GM12878 (cell line): ENCODE data around the gene VN1R4. TPM values are rescaled to one million over a fixed set of nuclear protein-coding genes. Genes with fewer than 3 reads are reported as not detected.
"Not testable (repeated sequence)": the region's sequence is repeated elsewhere in the genome, so short reads cannot be mapped to it uniquely, and the experiment has no call there.

Experiments used
- ATAC-seq: fragments of 200-7000 bp; cut with Tn5 transposase; 3 replicates; pipeline ENCODE4 v1.9.1; 2020; ENCODE audit warnings: mild to moderate bottlenecking, moderate library complexity
- BruUV-seq: library from RNA; stranded (reverse); fragments of 400-500 nt; replicated peaks from 2 replicates; lab custom pipeline; 2021; lab: Mats Ljungman, UMichigan
- CTCF ChIA-PET: fragments of 300-600 bp; sonication (Branson Sonifier 250); formaldehyde crosslinking; extraction: SDS; loops from one replicate; lab custom pipeline; 2021; ENCODE audit warnings: inconsistent platforms; lab: Yijun Ruan, JAX
- POLR2A ChIA-PET: fragments of 350-600 bp; formaldehyde crosslinking; extraction: SDS; loops from one replicate; lab custom pipeline; 2021; ENCODE audit warnings: inconsistent platforms; lab: Charles Lee
- RAD21 ChIA-PET: fragments of 300-600 bp; sonication (Branson Sonifier 250); formaldehyde crosslinking; loops from one replicate; lab custom pipeline; 2023; ENCODE audit warnings: antibody characterized with exemption; ENCODE audit not compliant: unreplicated experiment; lab: Charles Lee
- SMC1A ChIA-PET: fragments of 300-600 bp; sonication (Branson Sonifier 250); formaldehyde crosslinking; loops from one replicate; lab custom pipeline; 2023; ENCODE audit not compliant: unreplicated experiment, uncharacterized antibody; lab: Charles Lee
- DNase-seq: peaks from one replicate; pipeline ENCODE4 v3.0.0-alpha.2; 2011; ENCODE audit warnings: low read depth, low spot score
- FAIRE-seq: peaks from 3 replicates; lab custom pipeline; 2011; peaks lifted over from hg19 to GRCh38; lab: Jason Lieb, UNC
- H2AFZ ChIP-seq: 2 replicates; pipeline ENCODE4 v1.6.0; 2011; ENCODE audit warnings: low read depth, low read length, control low read depth; ENCODE audit not compliant: control insufficient read depth
- H3K27ac ChIP-seq: 2 replicates; pipeline ENCODE4 v1.5.1; 2011; ENCODE audit warnings: control low read depth; ENCODE audit not compliant: control insufficient read depth, insufficient read depth
- H3K27me3 ChIP-seq, 2 experiments: replicated peaks in 1 of 2; 2 replicates each; pipeline versions ENCODE4 v1.6.0 to v1.6.1; 2011; ENCODE audit warnings: low read length in 1 of 2; ENCODE audit not compliant: control insufficient read depth in 2 of 2, insufficient read depth in 2 of 2
- H3K36me3 ChIP-seq, 2 experiments: 2 replicates each; pipeline ENCODE4 v1.5.1; 2011; ENCODE audit warnings: low read length in 1 of 2; ENCODE audit not compliant: control insufficient read depth in 2 of 2, insufficient read depth in 2 of 2
- H3K4me1 ChIP-seq: 2 replicates; pipeline ENCODE4 v1.6.1; 2011; ENCODE audit warnings: mild to moderate bottlenecking, low read length, moderate library complexity, mixed read lengths; ENCODE audit not compliant: control insufficient read depth, insufficient read depth
- H3K4me2 ChIP-seq: 2 replicates; pipeline ENCODE4 v1.6.0; 2011; ENCODE audit warnings: control low read depth; ENCODE audit not compliant: control insufficient read depth, insufficient read depth
- H3K4me3 ChIP-seq: fragments of 200-600 bp; sonication (generic); 2 replicates; pipeline ENCODE4 v1.5.1; 2016
- H3K79me2 ChIP-seq: 2 replicates; pipeline ENCODE4 v1.6.0; 2011; ENCODE audit warnings: low read length; ENCODE audit not compliant: control insufficient read depth, insufficient read depth
- H3K9ac ChIP-seq: 2 replicates; pipeline ENCODE4 v1.8.0; 2011; ENCODE audit warnings: low read length, control low read depth, mixed read lengths; ENCODE audit not compliant: control insufficient read depth, insufficient read depth
- H3K9me3 ChIP-seq: replicated peaks from 3 replicates; pipeline ENCODE4 v1.5.1; 2011; ENCODE audit warnings: mild to moderate bottlenecking, low read length; ENCODE audit not compliant: control insufficient read depth, insufficient read depth
- H4K20me1 ChIP-seq: 2 replicates; pipeline ENCODE4 v1.6.0; 2011; ENCODE audit not compliant: control insufficient read depth, insufficient read depth
- BACH1 ChIP-seq: fragments of 450-650 bp; IDR thresholded peaks from 2 replicates; pipeline ENCODE4 v1.6.1; 2017; ENCODE audit warnings: mild to moderate bottlenecking, borderline replicate concordance
- BCL3 ChIP-seq: IDR thresholded peaks from 2 replicates; pipeline ENCODE4 v1.6.1; 2011; ENCODE audit warnings: borderline replicate concordance, low read depth, mild to moderate bottlenecking, moderate library complexity, low read length; ENCODE audit not compliant: insufficient read depth, poor library complexity, severe bottlenecking
- FOXM1 ChIP-seq: IDR thresholded peaks from 2 replicates; pipeline ENCODE4 v1.6.1; 2012; ENCODE audit warnings: low read depth, mild to moderate bottlenecking, inconsistent platforms, low read length, moderate library complexity
- IKZF2 ChIP-seq, 2 experiments: fragments of 450-650 bp; IDR thresholded peaks; 2 replicates each; pipeline ENCODE4 v1.6.1; 2017; ENCODE audit warnings: mild to moderate bottlenecking in 2 of 2, moderate library complexity in 2 of 2
- MEF2B ChIP-seq: fragments of 450-650 bp; IDR thresholded peaks from 2 replicates; pipeline ENCODE4 v1.6.1; 2018; ENCODE audit warnings: mild to moderate bottlenecking, moderate library complexity; ENCODE audit not compliant: partially characterized antibody, poor library complexity, severe bottlenecking
- NBN ChIP-seq: fragments of 450-650 bp; IDR thresholded peaks from 2 replicates; pipeline ENCODE4 v1.6.1; 2016
- RAD51 ChIP-seq: fragments of 450-650 bp; IDR thresholded peaks from 2 replicates; pipeline ENCODE4 v1.6.1; 2016; ENCODE audit warnings: moderate library complexity, mild to moderate bottlenecking, inconsistent platforms
- RBBP5 ChIP-seq: fragments of 200-600 bp; sonication (generic); conservative IDR thresholded peaks from 2 replicates; pipeline ENCODE4 v1.6.1; 2016
- STAT1 ChIP-seq: fragments of 450-650 bp; conservative IDR thresholded peaks from 2 replicates; pipeline ENCODE4 v1.6.1; 2014; ENCODE audit warnings: antibody characterized with exemption, mild to moderate bottlenecking
- SUPT20H ChIP-seq: IDR thresholded peaks from 2 replicates; pipeline ENCODE4 v1.6.1; 2011; ENCODE audit warnings: low read depth, mild to moderate bottlenecking, low read length, moderate library complexity, borderline replicate concordance; ENCODE audit not compliant: control insufficient read depth
- WRNIP1 ChIP-seq: IDR thresholded peaks from 2 replicates; pipeline ENCODE4 v1.6.1; 2011; ENCODE audit warnings: low read depth, low read length, improper control_type of control experiment, borderline replicate concordance
- ZNF384 ChIP-seq: IDR thresholded peaks from 2 replicates; pipeline ENCODE4 v1.6.1; 2012; ENCODE audit warnings: low read depth, mild to moderate bottlenecking, low read length, improper control_type of control experiment, borderline replicate concordance
- WGBS: methylation state at CpG from one replicate; pipeline ENCODE4 v1.1.6; 2016; ENCODE audit warnings: low lambda C conversion rate; ENCODE audit not compliant: insufficient replicate concordance, insufficient coverage; ENCODE audit errors: missing lambda C conversion rate; 5-methylcytosine and 5-hydroxymethylcytosine counted together
- in situ Hi-C: fragments of 300-500 bp; cut with MboI; formaldehyde crosslinking; loops from 9 replicates; pipeline ENCODE4 v1.14.3; 2018; ENCODE audit warnings: mixed read lengths
- intact Hi-C: fragments of 100-400 bp; cut with micrococcal nuclease; formaldehyde crosslinking; loops from one replicate; pipeline ENCODE4 v1.14.2; 2022; ENCODE audit not compliant: unreplicated experiment
- polyA plus RNA-seq, 11 experiments: library from polyadenylated mRNA; depleted of rRNA in 4 of 11; unstranded in 6 of 11; stranded (reverse) in 5 of 11; fragments of >200 nt; fragmentation: Nextera tagmentation in 4 of 11; fragmentation: Illumina TruSeq in 1 of 11; extraction: Ambion mirVana in 4 of 11; extraction: Trizol in 1 of 11; gene quantifications; 1 replicate in 1 of 11; 2 replicates in 10 of 11; pipeline versions ENCODE4 v1.2.1 to v1.2.3, GENCODE V29; 2011 to 2016; ENCODE audit warnings: inconsistent platforms in 2 of 11, missing spikeins in 2 of 11, low read depth in 1 of 11
- total RNA-seq, 4 experiments: library from RNA; depleted of rRNA in 3 of 4; stranded (reverse); fragments of >200 nt in 3 of 4; fragmentation: Illumina TruSeq in 1 of 4; extraction: Trizol in 1 of 4; gene quantifications; 2 replicates each; pipeline versions ENCODE4 v1.2.1 to v1.2.3, GENCODE V29; 2013 to 2021
- TF ChIP-seq, protein P1 (sequence below): IDR thresholded peaks from 2 replicates; pipeline ENCODE4 v1.6.1; 2011; ENCODE audit warnings: low read depth, mild to moderate bottlenecking, low read length, moderate library complexity, borderline replicate concordance; ENCODE audit errors: extremely low read depth

The VN1R4 gene
- total and polyA plus RNA-seq, 10 of the 15 experiments (the other 5 are each of a cell fraction or from before 2014, with no cell fraction given) = not detected

GRCh38 chr19:53275480-53275879 is 8.0 kb upstream of the VN1R4 start:
- FAIRE-seq (no peak), DNase-seq (no peak), ATAC-seq (no peak)
- POLR2A ChIA-PET = no interaction called here
- Histone ChIP-seq H3K4me2 (no peak overlapping the region), H3K9me3 (no peaks in the 10 kb centered on the region; the same call in 2 of the 3 replicates), H3K79me2 (no peaks in the 10 kb centered on the region), H3K36me3 (no peaks in the 10 kb centered on the region), H3K27ac (no peak overlapping the region), H3K27me3 (no peaks in the 10 kb centered on the region), H3K4me3 (no peak overlapping the region), H3K4me1 (no peaks in the 10 kb centered on the region), H2AFZ (no peak overlapping the region), H4K20me1 (no peaks in the 10 kb centered on the region), H3K9ac (no peak overlapping the region)
- SMC1A ChIA-PET = no interaction called here
- intact Hi-C loops (no loop called here), in situ Hi-C loops (no loop called here)
- BruUV-seq = no TSS peak
- RAD21 ChIA-PET = no interaction called here
- CTCF ChIA-PET = no interaction called here
- no peak for TF ChIP-seq RAD51
- no peak for TF ChIP-seq BCL3
- TF ChIP-seq FOXM1 = no peak
- TF ChIP-seq ZNF384 = no peak
- TF ChIP-seq RBBP5 = no peak
- WGBS = 94% methylated on average over 2 of the region's 2 CpGs

DNA sequence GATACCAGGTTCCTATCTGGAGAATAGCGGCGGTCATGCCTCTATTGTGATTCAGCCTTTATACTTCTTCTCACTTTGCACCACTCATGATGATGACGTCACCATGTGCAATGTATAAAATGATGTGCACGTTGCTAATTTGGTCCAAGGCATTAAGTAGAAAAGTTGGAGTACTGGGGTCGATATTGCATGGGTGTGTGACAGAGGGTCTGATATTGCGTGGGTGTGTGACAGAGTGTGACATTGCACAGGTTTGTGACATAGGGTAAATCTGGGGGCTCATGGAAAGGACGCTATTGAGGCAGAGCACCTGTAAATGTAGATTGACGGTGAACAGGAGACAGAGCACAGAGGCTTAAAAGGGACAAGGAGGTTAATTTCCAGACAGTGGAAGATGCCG is 4.5 kb upstream of the VN1R4 start:
- CTCF ChIA-PET = no interaction called here
- no peaks in the 10 kb centered on the region for H3K4me1 ChIP-seq
- in situ Hi-C loops = no loop called here

GRCh38 chr19:53269861-53270260 is 2.3 kb upstream of the VN1R4 start:
- in situ Hi-C loops, BruUV-seq, intact Hi-C loops, H3K9ac ChIP-seq, H3K4me3 ChIP-seq, H3K27me3 ChIP-seq, FAIRE-seq, SMC1A ChIA-PET, H3K4me2 ChIP-seq, H4K20me1 ChIP-seq, H3K27ac ChIP-seq, DNase-seq, CTCF ChIA-PET, H3K36me3 ChIP-seq, ATAC-seq, H3K9me3 ChIP-seq, POLR2A ChIA-PET, H3K79me2 ChIP-seq, H3K4me1 ChIP-seq, H2AFZ ChIP-seq, RAD21 ChIA-PET: not testable (repeated sequence)
- 92% methylated on average over 19 of the region's 27 CpGs for WGBS

More for the DNA sequence above, 4.5 kb upstream of the VN1R4 start:
- H3K27me3 ChIP-seq = no peaks in the 10 kb centered on the region
- ChIA-PET SMC1A (no interaction called here), RAD21 (no interaction called here), POLR2A (no interaction called here)
- FAIRE-seq = no peak
- WGBS = 31% methylated on average over 9 of the region's 9 CpGs
- H3K4me2 ChIP-seq = no peak overlapping the region
- no peaks in the 10 kb centered on the region; the same call in 2 of the 3 replicates for H3K9me3 ChIP-seq
- no peaks in the 10 kb centered on the region for H4K20me1 ChIP-seq
- TF ChIP-seq SUPT20H (no peak), BACH1 (no peak), IKZF2 (IDR thresholded peaks at IDR 0.05) (no peak), WRNIP1 (no peak), STAT1 (no peak), MEF2B (no peak), RAD51 (no peak), NBN (no peak)
- TF ChIP-seq, protein P1, sequence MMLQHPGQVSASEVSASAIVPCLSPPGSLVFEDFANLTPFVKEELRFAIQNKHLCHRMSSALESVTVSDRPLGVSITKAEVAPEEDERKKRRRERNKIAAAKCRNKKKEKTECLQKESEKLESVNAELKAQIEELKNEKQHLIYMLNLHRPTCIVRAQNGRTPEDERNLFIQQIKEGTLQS = no peak
- ATAC-seq = no peak
- no peak overlapping the region for H3K4me3 ChIP-seq
- H3K79me2 ChIP-seq = no peaks in the 10 kb centered on the region
- no TSS peak for BruUV-seq
- no peaks in the 10 kb centered on the region for H3K36me3 ChIP-seq
- H2AFZ ChIP-seq = no peak overlapping the region
- no peak overlapping the region for H3K27ac ChIP-seq
- DNase-seq = no peak
- intact Hi-C loops = no loop called here
- H3K9ac ChIP-seq = no peak overlapping the region
